GM18526 (cell line): ENCODE measurements around the gene FAM13B.

Experiments used
- POLR2A ChIP-seq: IDR thresholded peaks from 3 replicates; pipeline ENCODE4 v1.6.1; 2011; ENCODE audit not compliant: insufficient read length; ENCODE audit errors: extremely low read depth

The FAM13B gene

DNA sequence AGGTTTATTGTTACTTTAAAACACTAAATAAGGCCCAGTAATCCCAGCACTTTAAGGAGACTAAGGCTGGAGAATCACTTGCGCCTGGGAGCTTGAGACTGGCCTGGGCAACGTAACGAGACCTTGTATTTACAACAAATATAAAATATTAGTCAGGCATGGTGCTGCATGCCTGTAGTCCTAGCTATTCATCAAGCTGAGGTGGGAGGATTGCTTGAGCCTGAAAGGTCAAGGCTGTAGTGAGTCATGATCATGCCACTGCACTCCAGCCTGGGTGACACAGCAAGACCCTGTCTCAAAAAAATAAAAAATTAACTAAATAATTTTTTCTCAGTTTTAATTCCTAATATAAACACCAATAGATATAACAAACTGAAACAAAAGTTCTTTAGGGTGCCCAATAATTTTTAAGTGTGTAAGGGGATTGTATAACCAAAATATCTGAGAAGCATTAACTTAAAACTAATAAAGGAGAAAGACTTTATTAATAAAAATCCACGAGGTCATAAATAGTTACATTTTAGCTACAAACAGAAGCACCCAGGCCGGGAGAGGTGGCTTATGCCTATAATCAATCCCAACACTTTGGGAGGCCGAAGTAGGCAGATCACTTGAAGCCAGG, 32.7 kb downstream of the FAM13B start:
- TF ChIP-seq POLR2A = no peak

DNA sequence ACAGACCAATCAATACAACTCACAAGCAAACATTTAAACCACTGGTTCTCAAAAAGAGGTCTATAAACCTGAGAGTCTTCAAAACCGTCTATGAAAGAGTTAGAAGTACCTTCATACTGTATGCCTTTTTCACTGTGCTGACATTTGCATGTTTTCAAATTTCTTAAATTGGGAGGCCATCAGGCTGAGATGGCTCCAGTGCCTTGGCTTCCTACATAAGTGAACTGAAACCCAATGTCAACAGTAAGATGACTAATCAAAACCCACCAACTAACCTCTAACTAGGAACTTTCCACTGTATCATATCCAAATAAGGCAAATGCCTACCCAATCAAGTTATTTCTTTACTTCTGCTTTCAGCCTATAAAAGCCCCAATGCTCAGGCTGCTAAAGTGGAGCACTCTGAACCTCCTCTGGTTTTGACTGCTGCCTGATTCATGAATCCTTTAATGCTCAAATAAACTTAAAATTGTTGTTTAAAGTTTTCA, 35.1 kb downstream of the FAM13B start:
- TF ChIP-seq POLR2A = no peak

DNA sequence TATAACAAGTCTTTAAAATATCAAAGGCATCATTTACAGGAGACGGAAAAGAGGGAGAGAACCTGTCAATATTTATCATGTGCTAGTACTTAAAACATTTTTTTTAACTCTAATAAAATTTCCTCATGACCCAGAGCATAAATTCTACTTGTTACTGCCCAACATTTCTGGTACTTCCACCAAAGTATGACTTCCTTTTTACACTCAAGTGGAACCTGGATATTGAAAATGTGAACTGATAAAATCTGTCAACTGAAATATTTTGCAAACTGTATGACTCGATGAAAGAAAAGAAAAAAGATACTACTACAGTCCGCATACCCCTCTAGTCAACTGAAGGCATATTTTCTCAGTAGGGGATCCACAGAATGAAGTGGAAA, 37.1 kb downstream of the FAM13B start:
- no peak for TF ChIP-seq POLR2A

DNA sequence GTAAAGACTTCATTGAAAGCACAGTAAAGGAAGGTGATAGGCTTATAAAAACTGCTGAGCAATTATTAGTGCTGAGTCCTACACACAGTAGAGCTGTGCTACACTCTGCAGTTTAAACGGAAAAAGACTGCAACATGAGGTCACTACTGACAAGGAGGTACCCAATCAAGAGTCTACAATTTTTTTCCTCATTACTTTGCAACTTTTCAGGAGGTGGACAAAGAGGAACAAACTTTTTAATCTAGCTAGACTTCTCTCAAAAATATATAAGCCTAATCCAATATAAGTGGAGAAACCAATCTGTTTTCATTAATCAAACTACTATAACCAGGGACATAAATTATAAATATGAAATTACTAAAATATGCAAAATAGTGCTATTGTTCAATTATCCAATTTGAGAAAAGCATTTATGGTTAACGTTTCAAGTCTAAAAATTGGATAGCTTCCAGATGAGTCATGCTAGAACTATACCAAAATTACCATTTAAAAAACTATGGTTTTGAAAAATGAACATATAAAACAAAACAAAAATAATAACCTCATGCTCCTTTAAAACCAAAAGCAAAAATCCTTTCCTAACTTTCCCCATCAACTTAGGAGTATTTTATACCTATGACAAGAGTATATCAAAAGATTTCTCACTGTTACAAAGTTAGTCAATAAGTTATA, 37.7 kb downstream of the FAM13B start:
- TF ChIP-seq POLR2A = no peak

DNA sequence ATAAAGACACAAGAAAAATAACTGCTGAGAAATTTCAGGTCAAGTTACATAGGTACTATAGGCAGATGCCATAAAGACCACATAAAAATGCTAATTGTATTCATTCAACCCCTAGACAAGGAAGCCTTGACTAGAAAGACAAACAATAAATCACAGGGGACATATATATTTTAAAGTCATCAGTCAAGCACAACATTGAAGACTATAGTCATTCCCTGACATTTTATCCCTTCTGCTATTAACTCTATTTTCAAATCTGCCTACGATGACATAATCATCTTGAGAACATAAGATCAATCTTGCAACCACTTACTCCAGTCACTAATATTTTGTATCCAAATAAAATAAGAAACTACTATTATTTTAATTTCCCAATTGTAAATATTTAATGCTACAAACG, 38.3 kb downstream of the FAM13B start:
- no peak for TF ChIP-seq POLR2A

DNA sequence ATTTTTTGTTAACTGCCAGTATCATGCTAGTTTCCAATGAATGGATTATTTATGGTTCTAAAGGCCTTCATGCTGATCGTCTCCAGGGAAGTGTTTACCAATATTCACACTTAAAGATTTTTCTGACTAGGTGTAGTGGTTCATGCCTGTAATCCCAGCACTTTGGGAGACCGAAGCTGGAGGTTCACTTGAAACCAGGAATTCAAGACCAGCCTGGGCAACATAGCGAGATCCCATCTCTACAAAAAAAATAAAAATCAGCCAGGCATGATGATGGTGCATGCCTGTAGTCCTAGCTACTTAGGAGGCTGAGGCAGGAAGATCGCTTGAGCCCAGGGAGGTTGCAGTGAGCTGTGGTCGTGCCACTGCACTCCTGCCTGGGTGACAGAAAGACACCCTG, 43.5 kb downstream of the FAM13B start:
- TF ChIP-seq POLR2A = no peak

DNA sequence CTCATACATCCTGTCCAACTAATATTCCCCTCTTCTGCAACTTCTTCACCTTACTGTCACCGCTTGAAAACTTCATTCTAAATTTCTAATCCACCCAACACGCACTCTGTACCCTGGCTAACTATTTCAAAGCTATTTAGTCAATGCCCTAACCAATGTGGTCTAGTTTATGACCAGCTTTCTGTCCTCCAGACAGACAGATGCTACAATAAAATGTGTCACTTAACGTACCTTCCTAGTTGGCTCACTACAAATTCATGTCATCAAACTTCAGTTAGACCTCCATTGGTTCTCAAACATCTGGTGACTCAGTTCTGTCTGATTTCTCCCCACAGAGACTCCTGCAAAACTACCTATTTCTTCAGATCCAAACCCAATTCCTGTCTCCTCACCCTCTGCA, 57.7 kb downstream of the FAM13B start:
- TF ChIP-seq POLR2A = no peak

DNA sequence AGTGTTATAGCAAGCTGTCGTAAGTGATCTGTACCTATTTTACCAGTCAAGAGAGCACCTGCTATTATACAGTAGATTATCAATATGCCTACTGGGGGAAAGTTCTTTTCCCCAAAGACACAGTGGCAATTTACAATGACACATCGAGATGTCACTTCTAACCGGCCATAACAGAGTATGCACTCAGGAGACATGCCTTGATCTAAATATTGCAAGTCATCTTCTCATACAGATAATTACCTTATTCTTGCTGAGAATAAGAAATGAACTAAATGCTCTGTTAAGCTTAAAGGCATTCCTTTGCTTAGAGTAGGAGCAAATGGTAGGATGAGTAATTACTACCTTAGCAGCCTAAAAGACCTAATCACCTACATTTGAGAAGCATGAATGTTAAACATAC, 72.1 kb downstream of the FAM13B start:
- no peak for TF ChIP-seq POLR2A

DNA sequence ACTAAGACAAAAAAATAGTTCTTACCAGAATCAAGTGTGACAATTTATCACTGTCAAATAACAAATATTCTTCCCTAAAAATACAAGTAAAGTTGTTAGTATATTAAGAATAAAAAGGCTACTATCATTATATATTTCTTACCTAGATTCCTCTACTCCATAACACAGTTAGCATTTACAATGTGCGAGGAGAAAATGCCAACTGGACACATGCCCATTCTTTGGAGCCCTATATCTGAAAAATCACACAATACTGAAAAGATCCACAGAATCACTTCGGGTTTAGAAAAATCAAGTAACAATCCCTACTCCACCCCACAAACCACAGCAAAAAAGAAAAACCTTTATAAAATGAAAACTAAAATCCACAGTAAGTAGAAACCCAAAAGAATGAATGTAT, 72.7 kb downstream of the FAM13B start:
- TF ChIP-seq POLR2A = no peak

DNA sequence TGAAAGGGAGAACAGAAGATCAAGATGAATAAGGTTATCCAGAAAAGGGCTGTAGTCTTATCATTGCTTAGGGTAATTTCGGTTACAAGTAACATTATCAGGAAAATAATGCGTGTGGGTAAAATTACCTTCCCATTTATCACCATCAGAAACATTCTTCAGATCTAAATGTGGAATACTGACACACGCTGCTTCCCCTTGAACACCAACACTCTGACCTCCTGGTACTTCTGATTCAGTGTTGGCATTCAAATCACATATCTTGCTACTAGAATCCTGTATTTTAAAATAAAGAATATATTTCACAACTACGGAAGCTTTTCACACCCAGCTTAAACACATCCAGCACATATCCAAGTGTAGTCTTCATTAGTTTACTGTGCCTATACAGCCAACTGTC, 73.4 kb downstream of the FAM13B start:
- TF ChIP-seq POLR2A = no peak

DNA sequence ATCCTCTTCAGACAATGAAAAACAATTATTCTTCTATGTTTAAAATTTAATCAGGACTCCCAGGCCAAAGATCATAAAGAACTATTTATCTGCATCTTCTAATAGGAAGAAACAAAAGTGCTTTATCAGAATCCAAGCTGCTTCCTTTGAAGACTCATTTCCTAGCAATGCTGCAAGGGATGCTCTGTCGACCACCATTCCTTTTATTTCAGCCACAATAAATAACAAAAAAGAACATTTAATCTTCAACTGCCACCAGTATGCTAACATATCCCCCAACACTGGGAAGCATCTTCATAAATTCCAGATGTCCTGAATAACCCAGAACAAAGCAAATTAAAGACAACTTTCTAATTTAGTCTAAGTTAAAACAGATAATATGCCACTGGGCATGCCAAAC, 74.9 kb downstream of the FAM13B start:
- TF ChIP-seq POLR2A = no peak

DNA sequence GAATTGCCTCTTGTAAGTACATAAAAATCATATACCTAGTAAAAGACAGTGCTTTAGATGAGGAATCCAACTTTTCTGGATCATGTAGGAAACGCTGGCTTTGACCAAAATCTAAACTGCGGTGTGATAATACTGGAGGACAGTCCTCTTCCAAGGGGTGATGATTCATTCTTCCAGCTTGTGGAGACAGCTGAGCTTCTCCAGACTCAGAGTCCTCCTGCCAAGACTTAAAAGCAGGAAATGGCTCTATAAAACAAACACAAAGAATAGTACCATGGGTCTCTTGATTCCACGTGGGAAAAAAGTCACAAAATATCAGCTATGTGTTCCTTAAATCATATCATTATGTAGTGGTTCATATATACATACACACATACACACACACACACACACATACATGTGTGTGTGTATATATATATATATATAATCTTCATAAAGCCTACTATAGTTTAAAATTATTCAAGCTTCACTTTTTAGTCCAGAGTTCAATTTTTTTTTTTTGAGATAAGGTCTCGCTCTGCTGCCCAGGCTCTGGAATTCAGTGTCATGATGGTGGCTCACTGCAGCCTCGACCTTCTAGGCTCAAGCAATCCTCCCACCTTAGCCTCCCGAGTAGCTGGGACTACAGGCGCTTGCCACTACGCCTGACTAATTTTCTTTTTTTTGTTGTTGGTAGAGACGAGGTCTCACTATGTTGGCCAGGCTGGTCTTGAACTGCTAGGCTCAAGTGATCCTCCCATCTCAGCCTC, 78.6 kb downstream of the FAM13B start:
- TF ChIP-seq POLR2A = no peak

DNA sequence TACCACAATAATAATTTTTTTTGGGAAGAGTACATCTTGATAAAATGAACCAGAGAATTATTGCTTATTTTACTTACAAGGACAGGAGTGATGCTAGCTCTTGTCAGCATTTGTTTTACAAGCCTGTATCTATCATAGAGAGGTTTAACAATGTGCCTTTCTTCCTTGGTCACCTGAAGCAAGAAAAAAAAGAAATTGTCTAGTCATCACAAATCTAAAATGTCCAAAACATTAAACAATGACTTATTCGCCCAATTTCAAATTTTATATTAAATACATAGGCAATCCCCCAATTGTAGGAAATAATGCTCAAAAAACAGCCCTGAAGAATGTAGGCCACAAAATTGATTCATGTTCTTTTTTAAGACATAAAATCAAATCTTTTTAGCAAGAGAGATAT, 87.1 kb downstream of the FAM13B start:
- TF ChIP-seq POLR2A = no peak

DNA sequence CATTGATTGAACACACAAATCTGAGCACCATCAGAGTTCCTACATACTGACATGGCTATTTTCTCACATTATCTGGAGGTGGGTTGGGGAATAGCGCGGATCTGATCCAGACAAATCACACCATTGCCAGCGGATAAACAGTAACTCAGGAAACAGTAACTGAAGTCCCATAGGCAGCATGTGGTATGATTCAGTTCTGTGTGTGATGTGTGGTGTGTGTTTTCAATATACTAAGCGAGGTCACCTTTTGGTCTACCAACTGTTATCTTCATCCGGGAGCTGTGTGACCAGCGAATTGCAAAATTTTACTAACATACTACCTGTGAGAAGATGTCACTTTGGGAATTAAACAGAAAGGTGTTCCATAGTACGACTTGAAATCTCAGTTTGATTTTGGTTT, 93.5 kb downstream of the FAM13B start:
- TF ChIP-seq POLR2A = no peak

DNA sequence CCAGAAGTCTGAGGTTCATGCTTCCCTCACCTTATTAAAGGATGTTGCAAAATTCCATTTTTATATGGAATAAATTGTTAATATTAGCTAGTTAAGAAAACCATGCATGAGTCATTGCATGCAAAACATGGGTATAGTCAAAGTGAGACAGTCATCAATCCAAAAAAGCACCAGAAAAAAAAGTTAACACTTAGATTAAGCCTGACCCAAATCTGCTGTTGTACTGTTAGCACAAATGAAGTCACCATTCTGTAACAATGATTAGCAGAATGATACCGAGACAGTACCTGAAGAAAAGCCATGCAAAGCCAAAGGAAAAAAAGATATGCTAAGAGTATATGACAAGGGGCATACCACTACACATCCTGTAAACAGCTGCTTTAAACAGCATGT, 94.1 kb downstream of the FAM13B start:
- TF ChIP-seq POLR2A = no peak

DNA sequence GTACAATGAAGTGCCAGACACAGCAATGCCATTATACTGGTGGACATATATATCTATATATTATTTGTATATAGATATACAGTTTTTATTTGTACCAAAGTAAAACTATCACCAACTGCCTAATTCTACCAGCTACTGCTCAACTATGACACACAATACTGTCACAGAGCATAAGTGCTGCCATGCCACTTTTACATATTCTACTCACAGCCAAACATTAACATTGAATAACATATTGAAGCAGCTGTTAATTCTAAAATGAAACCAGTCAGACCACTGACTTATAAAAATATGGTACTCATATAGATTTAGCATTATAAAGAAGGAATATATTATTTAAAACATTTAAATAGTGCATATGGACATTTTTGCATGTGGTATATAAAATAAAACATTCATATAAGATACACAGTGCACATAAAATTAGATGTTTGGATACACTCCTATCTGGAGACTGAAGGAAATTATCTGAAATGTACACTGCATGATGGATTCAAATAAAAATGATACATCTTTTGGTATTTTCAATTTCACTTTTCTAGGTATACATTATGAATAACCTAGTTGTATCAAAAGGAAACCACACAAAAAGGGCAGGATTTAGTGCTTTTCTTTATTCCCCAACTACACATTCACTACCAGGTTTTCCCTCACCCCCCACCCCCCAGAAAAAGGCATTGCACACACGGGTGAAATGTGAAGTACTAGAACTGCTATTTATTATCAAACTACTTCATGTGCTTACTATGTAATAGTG, 94.7 kb downstream of the FAM13B start:
- TF ChIP-seq POLR2A = no peak
